Esophagus squamous epithelium (tissue), 4 donors: ENCODE measurements around the gene SPOCK1.

Experiments used
- POLR2A ChIP-seq, 4 donors: fragments of 450-650 bp; IDR thresholded peaks; one replicate each; pipeline ENCODE4 v1.6.1; 2017; ENCODE audit warnings: antibody characterized with exemption in 4 of 4, mild to moderate bottlenecking in 4 of 4, moderate library complexity in 3 of 4
- TF ChIP-seq, protein P1 (sequence below), 6 experiments: fragments of 450-650 bp in 4 of 6; fragments of 200-600 bp in 2 of 6; sonication (generic) in 2 of 6; IDR thresholded peaks; one replicate each; pipeline ENCODE4 v1.5.1; 2016 to 2019; ENCODE audit warnings: antibody characterized with exemption in 6 of 6, mild to moderate bottlenecking in 4 of 6, moderate library complexity in 4 of 6

DNA sequence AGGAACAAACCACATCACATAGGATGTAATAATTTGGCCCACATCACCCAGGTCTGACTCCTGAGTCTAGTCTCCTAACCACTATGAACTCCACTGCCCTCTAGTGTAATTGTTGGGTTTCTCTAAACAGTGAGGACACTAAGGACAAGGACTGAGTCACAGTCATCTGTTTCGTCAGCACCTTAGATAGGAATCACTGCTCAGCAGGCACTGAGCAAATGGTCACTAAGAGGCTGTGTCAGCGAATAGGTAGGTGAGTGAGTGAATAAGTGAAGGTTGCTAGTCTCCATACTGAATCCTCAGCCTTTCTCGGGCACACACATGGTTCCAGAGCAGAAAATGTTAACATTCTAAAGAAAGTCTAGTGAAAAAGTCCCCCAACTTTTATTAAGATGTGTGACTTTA lies 278.6 kb downstream of the SPOCK1 start:
- TF ChIP-seq, protein P1, sequence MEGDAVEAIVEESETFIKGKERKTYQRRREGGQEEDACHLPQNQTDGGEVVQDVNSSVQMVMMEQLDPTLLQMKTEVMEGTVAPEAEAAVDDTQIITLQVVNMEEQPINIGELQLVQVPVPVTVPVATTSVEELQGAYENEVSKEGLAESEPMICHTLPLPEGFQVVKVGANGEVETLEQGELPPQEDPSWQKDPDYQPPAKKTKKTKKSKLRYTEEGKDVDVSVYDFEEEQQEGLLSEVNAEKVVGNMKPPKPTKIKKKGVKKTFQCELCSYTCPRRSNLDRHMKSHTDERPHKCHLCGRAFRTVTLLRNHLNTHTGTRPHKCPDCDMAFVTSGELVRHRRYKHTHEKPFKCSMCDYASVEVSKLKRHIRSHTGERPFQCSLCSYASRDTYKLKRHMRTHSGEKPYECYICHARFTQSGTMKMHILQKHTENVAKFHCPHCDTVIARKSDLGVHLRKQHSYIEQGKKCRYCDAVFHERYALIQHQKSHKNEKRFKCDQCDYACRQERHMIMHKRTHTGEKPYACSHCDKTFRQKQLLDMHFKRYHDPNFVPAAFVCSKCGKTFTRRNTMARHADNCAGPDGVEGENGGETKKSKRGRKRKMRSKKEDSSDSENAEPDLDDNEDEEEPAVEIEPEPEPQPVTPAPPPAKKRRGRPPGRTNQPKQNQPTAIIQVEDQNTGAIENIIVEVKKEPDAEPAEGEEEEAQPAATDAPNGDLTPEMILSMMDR (IDR thresholded peaks at IDR 0.05): peak in 5 of 6 experiments; percentile 36 to 77 (median 47)
- no peak for TF ChIP-seq POLR2A (IDR thresholded peaks at IDR 0.05)
